ENCODE measurements around the gene NCLN. TPM values are rescaled to one million over a fixed set of nuclear protein-coding genes. Genes with fewer than 3 reads are reported as not detected.
A peak's percentile ranks its signal among the peaks of the same experiment; 100 is the strongest.

Gene NCLN
- total RNA-seq, 1 donor from 2014 or later, result 12.2 TPM

GRCh38 chr19:3142781-3143337, 42.9 kb upstream of the NCLN start:
- no peak overlapping the region for H2AFZ ChIP-seq (replicated peaks)
- H3K79me2 ChIP-seq (ENCODE audit: low read depth), result no peaks in the 10 kb centered on the region
- no peaks in the 10 kb centered on the region for H3K4me1 ChIP-seq
- no peaks in the 10 kb centered on the region for H3K4me1 Mint-ChIP-seq
- H3K27me3 ChIP-seq, result no peaks in the 10 kb centered on the region
- no peaks in the 10 kb centered on the region for H3K36me3 Mint-ChIP-seq
- H3K4me3 Mint-ChIP-seq, result no peak overlapping the region
- no peak overlapping the region for H3K4me2 ChIP-seq
- no peak for TF ChIP-seq EZH2phosphoT487 (IDR thresholded peaks at IDR 0.05)
- no peak overlapping the region for H3K27ac Mint-ChIP-seq
- H3K27ac ChIP-seq, result no peak overlapping the region
- H3K9ac ChIP-seq, result no peak overlapping the region
- H3K36me3 ChIP-seq, result no peaks in the 10 kb centered on the region
- H4K20me1 ChIP-seq (ENCODE audit: low read depth), result no peaks in the 10 kb centered on the region
- H3K9me3 ChIP-seq (ENCODE audit: low read depth), result no peaks in the 10 kb centered on the region
- H3K9me3 Mint-ChIP-seq, result no peaks in the 10 kb centered on the region
- peaks cover 9% of the 10 kb centered on the region for H3K27me3 Mint-ChIP-seq (ENCODE audit: insufficient read depth, low read depth)
- H3K4me3 ChIP-seq, result no peak overlapping the region
- DNase-seq (ENCODE audit: low spot score), result no peak
- H3F3A ChIP-seq (ENCODE audit: low read depth), result no peaks in the 10 kb centered on the region

DNA sequence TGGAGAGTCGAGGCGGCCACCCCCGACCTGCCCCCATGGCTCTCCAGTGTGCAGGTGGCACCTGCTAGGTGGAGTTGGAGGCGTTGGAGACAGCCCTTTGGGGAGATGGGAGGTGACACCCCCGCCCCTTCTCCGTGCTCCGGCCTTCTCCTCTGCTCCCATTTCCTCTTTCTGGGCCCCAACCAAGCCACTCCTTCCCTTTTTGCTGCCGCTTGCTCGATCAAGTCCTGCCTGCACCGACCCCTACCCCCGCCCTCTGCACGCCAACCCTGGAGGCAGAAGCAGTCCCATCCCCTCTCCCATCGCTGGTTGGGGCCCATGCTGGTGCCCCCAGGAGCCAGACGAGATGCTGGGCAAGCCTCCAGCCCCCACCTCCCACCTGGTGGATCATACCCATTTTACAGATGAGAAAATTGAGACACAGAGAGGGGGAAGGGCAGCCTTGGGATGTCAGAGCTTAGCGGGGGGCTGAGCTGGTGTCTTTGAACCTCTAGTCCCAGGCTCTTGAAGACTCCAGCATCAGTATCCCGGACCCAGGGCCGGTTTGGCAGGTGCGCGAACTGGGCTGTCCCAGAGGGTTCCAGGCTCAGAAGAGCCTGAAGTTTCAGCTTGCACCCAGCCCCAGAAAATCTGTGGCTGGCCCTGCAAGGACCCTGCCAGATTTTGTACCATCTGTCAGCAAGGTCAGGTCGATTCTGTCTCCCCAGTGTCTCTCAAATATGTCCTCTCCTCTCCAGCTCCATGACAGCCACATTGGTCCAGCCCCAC, 39.6 kb upstream of the NCLN start:
- TF ChIP-seq CTCF (IDR thresholded peaks at IDR 0.05) (no peak), EZH2 (IDR thresholded peaks at IDR 0.05) (no peak), EZH2phosphoT487 (IDR thresholded peaks at IDR 0.05) (no peak)
- Mint-ChIP-seq H3K4me1 (peaks cover 11% of the 10 kb centered on the region), H3K4me3 (no peak overlapping the region), H3K27me3 (ENCODE audit: insufficient read depth, low read depth) (peaks cover 12% of the 10 kb centered on the region), H3K27ac (no peak overlapping the region), H3K9me3 (no peaks in the 10 kb centered on the region), H3K36me3 (no peaks in the 10 kb centered on the region)
- Histone ChIP-seq H3K4me2 (no peak overlapping the region), H3K36me3 (no peaks in the 10 kb centered on the region), H3K4me3 (no peak overlapping the region), H3K4me1 (peaks cover 3% of the 10 kb centered on the region), H3K9ac (no peak overlapping the region), H3K27ac (no peak overlapping the region), H3K79me2 (ENCODE audit: low read depth) (no peaks in the 10 kb centered on the region), H3F3A (ENCODE audit: low read depth) (no peaks in the 10 kb centered on the region), H4K20me1 (ENCODE audit: low read depth) (no peaks in the 10 kb centered on the region), H2AFZ (replicated peaks) (no peak overlapping the region), H3K9me3 (ENCODE audit: low read depth) (no peaks in the 10 kb centered on the region), H3K27me3 (no peaks in the 10 kb centered on the region)
- peak; percentile 1 for DNase-seq (ENCODE audit: low spot score)

DNA sequence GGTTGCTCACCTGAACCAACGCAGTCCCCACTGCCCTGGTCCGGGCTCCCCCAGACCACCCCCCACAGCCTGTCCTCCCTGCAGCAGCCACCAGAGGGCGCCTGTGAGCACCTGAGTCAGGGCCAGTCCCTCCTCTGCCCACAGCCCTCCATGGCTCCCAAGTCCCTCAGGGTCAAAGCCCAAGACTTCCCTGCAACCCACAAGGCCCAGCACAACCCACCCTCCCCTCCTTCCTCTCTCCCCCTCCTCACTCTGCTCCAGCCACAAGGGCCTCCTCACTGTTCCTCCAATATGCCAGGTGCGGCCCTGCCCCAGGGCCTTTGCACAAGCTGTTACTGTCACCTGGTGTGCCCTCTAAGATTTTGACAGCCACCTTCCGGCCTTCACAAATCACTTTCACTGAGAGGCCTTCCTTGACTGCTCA, 39.0 kb upstream of the NCLN start:
- no peak overlapping the region for H3K4me2 ChIP-seq
- peak overlapping the region; percentile 21 for H3K4me3 Mint-ChIP-seq
- no peaks in the 10 kb centered on the region for H3K9me3 ChIP-seq (ENCODE audit: low read depth)
- peak; percentile 27 for DNase-seq (ENCODE audit: low spot score)
- H4K20me1 ChIP-seq (ENCODE audit: low read depth), result no peaks in the 10 kb centered on the region
- no peak overlapping the region for H3K9ac ChIP-seq
- H3K36me3 Mint-ChIP-seq, result no peaks in the 10 kb centered on the region
- no peak overlapping the region for H2AFZ ChIP-seq (replicated peaks)
- H3K4me3 ChIP-seq, result no peak overlapping the region
- no peaks in the 10 kb centered on the region for H3K9me3 Mint-ChIP-seq
- no peaks in the 10 kb centered on the region for H3K79me2 ChIP-seq (ENCODE audit: low read depth)
- TF ChIP-seq EZH2 (IDR thresholded peaks at IDR 0.05) (no peak), EZH2phosphoT487 (IDR thresholded peaks at IDR 0.05) (no peak), CTCF (IDR thresholded peaks at IDR 0.05) (peak; percentile 62)
- no peaks in the 10 kb centered on the region for H3F3A ChIP-seq (ENCODE audit: low read depth)
- H3K36me3 ChIP-seq, result no peaks in the 10 kb centered on the region
- H3K27me3 Mint-ChIP-seq (ENCODE audit: insufficient read depth, low read depth), result peaks cover 12% of the 10 kb centered on the region
- H3K27ac ChIP-seq, result no peak overlapping the region
- H3K27ac Mint-ChIP-seq, result no peak overlapping the region
- H3K4me1 Mint-ChIP-seq, result peaks cover 11% of the 10 kb centered on the region
- H3K27me3 ChIP-seq, result no peaks in the 10 kb centered on the region
- H3K4me1 ChIP-seq, result peaks cover 3% of the 10 kb centered on the region

DNA sequence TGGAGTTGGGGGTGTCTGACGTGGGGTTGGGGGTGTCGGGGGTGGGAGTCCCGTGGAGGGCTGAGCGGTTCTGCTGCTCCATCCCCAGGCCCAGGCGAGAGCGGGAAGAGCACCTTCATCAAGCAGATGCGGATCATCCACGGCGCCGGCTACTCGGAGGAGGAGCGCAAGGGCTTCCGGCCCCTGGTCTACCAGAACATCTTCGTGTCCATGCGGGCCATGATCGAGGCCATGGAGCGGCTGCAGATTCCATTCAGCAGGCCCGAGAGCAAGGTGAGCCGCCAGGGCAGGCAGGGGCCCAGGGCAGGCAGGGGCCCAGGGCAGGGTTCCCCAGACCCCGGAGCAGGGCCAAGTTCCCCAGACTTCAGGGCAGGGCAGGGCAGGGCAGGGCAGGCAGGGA, 37.2 kb upstream of the NCLN start:
- Mint-ChIP-seq H3K4me1 (peaks cover 11% of the 10 kb centered on the region), H3K27ac (no peak overlapping the region), H3K4me3 (no peak overlapping the region), H3K9me3 (no peaks in the 10 kb centered on the region), H3K27me3 (ENCODE audit: insufficient read depth, low read depth) (peaks cover 12% of the 10 kb centered on the region), H3K36me3 (no peaks in the 10 kb centered on the region)
- H3K27ac ChIP-seq, result no peak overlapping the region
- no peaks in the 10 kb centered on the region for H3K36me3 ChIP-seq
- peaks cover 3% of the 10 kb centered on the region for H3K4me1 ChIP-seq
- no peak overlapping the region for H2AFZ ChIP-seq (replicated peaks)
- no peaks in the 10 kb centered on the region for H3K27me3 ChIP-seq
- H4K20me1 ChIP-seq (ENCODE audit: low read depth), result no peaks in the 10 kb centered on the region
- H3K4me2 ChIP-seq, result no peak overlapping the region
- no peak for DNase-seq (ENCODE audit: low spot score)
- no peaks in the 10 kb centered on the region for H3K9me3 ChIP-seq (ENCODE audit: low read depth)
- H3F3A ChIP-seq (ENCODE audit: low read depth), result no peaks in the 10 kb centered on the region
- TF ChIP-seq CTCF (IDR thresholded peaks at IDR 0.05) (no peak), EZH2phosphoT487 (IDR thresholded peaks at IDR 0.05) (no peak), EZH2 (IDR thresholded peaks at IDR 0.05) (no peak)
- no peak overlapping the region for H3K9ac ChIP-seq
- H3K4me3 ChIP-seq, result no peak overlapping the region
- no peaks in the 10 kb centered on the region for H3K79me2 ChIP-seq (ENCODE audit: low read depth)

Data from neural progenitor cell (in vitro differentiated cells).